B cell (primary cell): ENCODE data around the gene KLHL22. TPM values are rescaled to one million over a fixed set of nuclear protein-coding genes. Genes with fewer than 3 reads are reported as not detected.

Experiments used
- ATAC-seq: fragments of 200-7000 bp; cut with Tn5 transposase; one replicate; pipeline ENCODE4 v1.10.0; 2021; ENCODE audit warnings: low read depth, mild to moderate bottlenecking, moderate number of reproducible peaks, moderate library complexity
- CTCF ChIA-PET: fragments of 350-600 bp; sonication (Branson Sonifier 250); formaldehyde crosslinking; loops from one replicate; lab custom pipeline; 2021; ENCODE audit warnings: antibody characterized with exemption, inconsistent platforms; lab: Charles Lee
- POLR2A ChIA-PET: fragments of 350-600 bp; sonication (Branson Sonifier 250); formaldehyde crosslinking; loops from one replicate; lab custom pipeline; 2021; ENCODE audit warnings: antibody characterized with exemption; lab: Charles Lee
- DNase-seq: peaks from one replicate; pipeline ENCODE4 v3.0.0; 2013
- H2AFZ ChIP-seq: 2 replicates; pipeline ENCODE4 v1.6.1; 2012; ENCODE audit warnings: mild to moderate bottlenecking, low read depth, low read length; ENCODE audit not compliant: insufficient read depth, poor library complexity, severe bottlenecking
- H3K27ac ChIP-seq, 2 donors: 1 replicate in 1 of 2; 2 replicates in 1 of 2; pipeline ENCODE4 v1.5.1; 2012 to 2013; ENCODE audit warnings: low read length in 2 of 2, mild to moderate bottlenecking in 2 of 2, moderate library complexity in 1 of 2
- H3K27me3 ChIP-seq, 4 experiments: fragments of 200-600 bp in 1 of 4; sonication (generic) in 1 of 4; replicated peaks in 1 of 4; 1 replicate in 2 of 4; 2 replicates in 2 of 4; pipeline versions ENCODE4 v1.6.1 to v1.7.0; 2013 to 2016; ENCODE audit warnings: low read length in 3 of 4, mild to moderate bottlenecking in 2 of 4, mixed read lengths in 1 of 4, moderate library complexity in 1 of 4; ENCODE audit not compliant: insufficient read depth in 4 of 4, control insufficient read depth in 3 of 4; ENCODE audit errors: control extremely low read depth in 1 of 4
- H3K36me3 ChIP-seq, 2 experiments: replicated peaks in 1 of 2; 1 replicate in 1 of 2; 2 replicates in 1 of 2; pipeline versions ENCODE4 v1.6.1 to v1.7.1; 2013; ENCODE audit warnings: low read length in 1 of 2; ENCODE audit not compliant: insufficient read depth in 2 of 2, control insufficient read depth in 1 of 2; ENCODE audit errors: control extremely low read depth in 1 of 2, extremely low read depth in 1 of 2
- H3K4me1 ChIP-seq, 2 donors: fragments of 200-600 bp in 1 of 2; sonication (generic) in 1 of 2; 1 replicate in 1 of 2; 2 replicates in 1 of 2; pipeline versions ENCODE4 v1.5.1 to v1.6.1; 2013 to 2017; ENCODE audit warnings: low read length in 2 of 2; ENCODE audit not compliant: control insufficient read depth in 2 of 2, insufficient read depth in 2 of 2
- H3K4me2 ChIP-seq: replicated peaks from 2 replicates; pipeline ENCODE3; 2012; ENCODE audit warnings: mild to moderate bottlenecking, low read depth, low read length; ENCODE audit not compliant: poor library complexity, severe bottlenecking
- H3K4me3 ChIP-seq, 5 experiments: fragments of 200-600 bp in 1 of 5; sonication (generic) in 1 of 5; 1 replicate in 3 of 5; 2 replicates in 2 of 5; pipeline versions ENCODE4 v1.5.1 to v1.7.0; 2011 to 2016; ENCODE audit warnings: low read length in 4 of 5, mild to moderate bottlenecking in 4 of 5, low read depth in 2 of 5, control low read depth in 1 of 5, moderate library complexity in 1 of 5; ENCODE audit not compliant: insufficient read depth in 1 of 5; ENCODE audit errors: control extremely low read depth in 1 of 5, extremely low read depth in 1 of 5
- H3K79me2 ChIP-seq: fragments of 200-600 bp; sonication (generic); one replicate; pipeline ENCODE4 v1.6.0; 2016; ENCODE audit warnings: low read length; ENCODE audit not compliant: control insufficient read depth, insufficient read depth
- H3K9ac ChIP-seq: fragments of 200-600 bp; sonication (generic); 2 replicates; pipeline ENCODE4 v1.6.1; 2017; ENCODE audit warnings: mild to moderate bottlenecking, low read length, moderate library complexity
- H3K9me3 ChIP-seq, 3 donors: one replicate each; pipeline versions ENCODE4 v1.6.1 to v1.7.1; 2013; ENCODE audit warnings: low read length in 2 of 3; ENCODE audit not compliant: control insufficient read depth in 2 of 3, insufficient read depth in 1 of 3; ENCODE audit errors: control extremely low read depth in 1 of 3
- H4K20me1 ChIP-seq: 2 replicates; pipeline ENCODE4 v1.6.0; 2012; ENCODE audit warnings: mild to moderate bottlenecking, low read length; ENCODE audit not compliant: insufficient read depth, control insufficient read depth, poor library complexity, severe bottlenecking
- H3K27ac Mint-ChIP-seq: one replicate; pipeline ENCODE4 v1.8.0; 2021; ENCODE audit warnings: mixed read lengths
- H3K27me3 Mint-ChIP-seq: one replicate; pipeline ENCODE4 v1.8.0; 2021; ENCODE audit warnings: mixed read lengths
- H3K4me1 Mint-ChIP-seq: one replicate; pipeline ENCODE4 v1.8.0; 2021; ENCODE audit warnings: mixed read lengths
- H3K4me3 Mint-ChIP-seq: one replicate; pipeline ENCODE4 v1.8.0; 2021; ENCODE audit warnings: mixed read lengths
- H3K9me3 Mint-ChIP-seq: one replicate; pipeline ENCODE4 v1.8.0; 2022; ENCODE audit warnings: mixed read lengths; ENCODE audit not compliant: insufficient read depth
- EZH2 ChIP-seq: IDR thresholded peaks from 2 replicates; pipeline ENCODE4 v1.6.1; 2012; ENCODE audit warnings: borderline replicate concordance, low read depth, mild to moderate bottlenecking, moderate library complexity, low read length; ENCODE audit not compliant: insufficient read depth, poor library complexity, severe bottlenecking
- WGBS: methylation state at CpG from one replicate; pipeline ENCODE4 v1.1.5; 2013; ENCODE audit warnings: missing lambda C conversion rate; ENCODE audit not compliant: insufficient coverage; 5-methylcytosine and 5-hydroxymethylcytosine counted together
- intact Hi-C: fragments of 100-400 bp; cut with micrococcal nuclease; formaldehyde crosslinking; loops from one replicate; pipeline ENCODE4 v1.10.0; 2022
- polyA plus RNA-seq: library from polyadenylated mRNA; depleted of rRNA; stranded (reverse); fragments of >200 nt; gene quantifications from 2 replicates; pipeline ENCODE4 v1.2.3, GENCODE V29; 2012
- total RNA-seq, 2 donors: library from RNA; stranded (reverse); fragments of 120-200 nt in 1 of 2; gene quantifications; 1 replicate in 1 of 2; 2 replicates in 1 of 2; pipeline versions ENCODE4 v1.2.3 to v1.2.4, GENCODE V29; 2013 to 2022
- TF ChIP-seq, protein P1 (sequence below): fragments of 200-600 bp; IDR thresholded peaks from one replicate; pipeline ENCODE4 v1.8.0; 2022; ENCODE audit warnings: antibody characterized with exemption, mild to moderate bottlenecking

KLHL22 gene
- total and polyA plus RNA-seq, 2 donors (not counting 1 experiment from before 2014, with no cell fraction given): 37.0 to 45.6 TPM

GRCh38 chr22:20404881-20405280 is 90.7 kb downstream of the KLHL22 start:
- no peak overlapping the region for H3K27ac ChIP-seq
- 93% methylated on average over 17 of the region's 18 CpGs for WGBS
- no peaks in the 10 kb centered on the region for H3K27me3 ChIP-seq
- intact Hi-C loops: no loop called here
- no peak overlapping the region for H3K9ac ChIP-seq
- CTCF ChIA-PET: no interaction called here
- no peaks in the 10 kb centered on the region for H3K4me1 Mint-ChIP-seq
- DNase-seq (no peak), ATAC-seq (no peak)
- H3K27me3 Mint-ChIP-seq: no peaks in the 10 kb centered on the region
- TF ChIP-seq EZH2: no peak
- TF ChIP-seq, protein P1, sequence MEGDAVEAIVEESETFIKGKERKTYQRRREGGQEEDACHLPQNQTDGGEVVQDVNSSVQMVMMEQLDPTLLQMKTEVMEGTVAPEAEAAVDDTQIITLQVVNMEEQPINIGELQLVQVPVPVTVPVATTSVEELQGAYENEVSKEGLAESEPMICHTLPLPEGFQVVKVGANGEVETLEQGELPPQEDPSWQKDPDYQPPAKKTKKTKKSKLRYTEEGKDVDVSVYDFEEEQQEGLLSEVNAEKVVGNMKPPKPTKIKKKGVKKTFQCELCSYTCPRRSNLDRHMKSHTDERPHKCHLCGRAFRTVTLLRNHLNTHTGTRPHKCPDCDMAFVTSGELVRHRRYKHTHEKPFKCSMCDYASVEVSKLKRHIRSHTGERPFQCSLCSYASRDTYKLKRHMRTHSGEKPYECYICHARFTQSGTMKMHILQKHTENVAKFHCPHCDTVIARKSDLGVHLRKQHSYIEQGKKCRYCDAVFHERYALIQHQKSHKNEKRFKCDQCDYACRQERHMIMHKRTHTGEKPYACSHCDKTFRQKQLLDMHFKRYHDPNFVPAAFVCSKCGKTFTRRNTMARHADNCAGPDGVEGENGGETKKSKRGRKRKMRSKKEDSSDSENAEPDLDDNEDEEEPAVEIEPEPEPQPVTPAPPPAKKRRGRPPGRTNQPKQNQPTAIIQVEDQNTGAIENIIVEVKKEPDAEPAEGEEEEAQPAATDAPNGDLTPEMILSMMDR: no peak
- H3K9me3 ChIP-seq: no peaks in the 10 kb centered on the region
- H3K4me3 ChIP-seq: no peak overlapping the region
- H3K4me2 ChIP-seq: no peak overlapping the region
- peaks cover 0 to 6% of the 10 kb centered on the region in 2 donors for H3K4me1 ChIP-seq
- peaks cover 15% of the 10 kb centered on the region for H3K79me2 ChIP-seq
- H4K20me1 ChIP-seq: no peaks in the 10 kb centered on the region
- no peak overlapping the region for H3K27ac Mint-ChIP-seq
- no peak overlapping the region for H2AFZ ChIP-seq
- H3K36me3 ChIP-seq: peaks cover 0 to 28% of the 10 kb centered on the region in 2 experiments
- POLR2A ChIA-PET: no interaction called here
- H3K4me3 Mint-ChIP-seq: no peak overlapping the region
- H3K9me3 Mint-ChIP-seq: no peaks in the 10 kb centered on the region

DNA sequence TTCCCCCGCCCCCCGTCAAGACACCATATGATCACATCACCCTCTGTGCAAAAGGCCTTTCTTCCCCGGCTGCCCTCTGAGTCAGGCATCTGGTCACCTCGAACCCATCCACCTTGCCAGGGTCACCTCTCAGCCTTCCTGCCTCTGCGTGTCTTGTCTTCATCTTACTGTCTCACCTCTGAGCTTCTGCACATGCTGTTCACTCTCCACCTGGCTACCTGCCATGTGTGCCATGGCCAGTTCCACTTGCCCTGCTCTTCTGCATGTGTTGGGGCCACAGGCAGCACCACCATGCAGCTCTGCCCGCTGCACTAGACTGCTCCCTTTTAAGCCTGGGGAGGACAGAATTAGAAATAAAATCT is 91.8 kb downstream of the KLHL22 start:
- H3K9me3 ChIP-seq: no peaks in the 10 kb centered on the region
- Mint-ChIP-seq H3K27ac (no peak overlapping the region), H3K4me3 (no peak overlapping the region), H3K9me3 (no peaks in the 10 kb centered on the region), H3K27me3 (no peaks in the 10 kb centered on the region), H3K4me1 (no peaks in the 10 kb centered on the region)
- H2AFZ ChIP-seq: no peak overlapping the region
- DNase-seq (no peak), ATAC-seq (no peak)
- no peak overlapping the region for H3K27ac ChIP-seq
- WGBS: 82% methylated on average over 5 of the region's 6 CpGs
- intact Hi-C loops: no loop called here
- peaks cover 0 to 28% of the 10 kb centered on the region in 2 experiments for H3K36me3 ChIP-seq
- H3K79me2 ChIP-seq: peaks cover 15% of the 10 kb centered on the region
- peaks cover 0 to 6% of the 10 kb centered on the region in 2 donors for H3K4me1 ChIP-seq
- H3K4me2 ChIP-seq: no peak overlapping the region
- no peaks in the 10 kb centered on the region for H3K27me3 ChIP-seq
- ChIA-PET POLR2A (no interaction called here), CTCF (interaction anchor here (0.6 to 0.9 kb wide), 2 partner anchors 14 to 19 kb away, joined by 3 read pairs; no protein-coding TSS in a partner anchor)
- H3K9ac ChIP-seq: no peak overlapping the region
- no peaks in the 10 kb centered on the region for H4K20me1 ChIP-seq
- no peak overlapping the region for H3K4me3 ChIP-seq
- no peak for TF ChIP-seq EZH2
- TF ChIP-seq, protein P1: no peak
